ENCODE measurements around the gene FNIP2.
"Not testable (repeated sequence)": the region's sequence is repeated elsewhere in the genome, so short reads cannot be mapped to it uniquely, and the experiment has no call there.

FNIP2 gene

DNA sequence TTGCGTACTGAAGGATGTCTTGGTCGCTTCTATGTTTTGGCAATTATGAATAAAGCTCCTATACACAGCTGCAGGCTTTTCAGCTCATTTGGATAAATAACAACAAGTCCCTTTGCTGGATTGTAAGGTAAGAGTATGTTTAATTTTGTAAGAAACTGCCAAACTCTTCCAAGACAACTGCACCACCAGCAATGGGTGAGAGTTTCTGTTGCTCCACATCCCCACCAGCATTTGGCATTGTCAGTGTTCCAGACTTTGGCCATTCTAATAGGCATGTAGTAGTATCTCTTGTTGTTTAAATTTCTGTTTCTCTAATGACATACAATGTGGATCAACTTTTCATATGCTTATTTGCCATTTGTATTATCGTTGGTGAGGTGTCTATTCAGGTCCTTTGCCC is 44.3 kb downstream of the FNIP2 start:
- no peak for DNase-seq (ENCODE audit: low read depth in 2 of 2, low spot score in 1 of 2)

DNA sequence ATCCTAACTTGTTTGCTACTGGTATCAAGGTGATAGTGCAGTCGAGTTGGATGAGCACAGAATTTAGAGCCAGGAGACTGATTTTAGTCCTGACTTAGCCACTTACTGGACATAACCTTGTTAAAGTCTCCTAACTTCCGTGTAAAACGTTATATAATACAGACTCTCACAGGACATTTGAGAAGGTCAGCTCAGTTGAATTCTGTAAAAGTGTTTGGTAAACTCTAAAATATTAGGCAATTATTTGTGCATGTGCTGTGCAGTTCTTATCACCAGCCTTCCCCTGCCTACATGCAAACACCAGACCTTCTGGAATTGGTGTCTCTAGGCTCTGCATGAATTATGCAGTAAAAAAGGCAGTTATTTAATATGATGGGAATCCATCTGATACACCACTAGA is 45.4 kb downstream of the FNIP2 start:
- DNase-seq (ENCODE audit: low read depth in 2 of 2, low spot score in 1 of 2) = no peak

DNA sequence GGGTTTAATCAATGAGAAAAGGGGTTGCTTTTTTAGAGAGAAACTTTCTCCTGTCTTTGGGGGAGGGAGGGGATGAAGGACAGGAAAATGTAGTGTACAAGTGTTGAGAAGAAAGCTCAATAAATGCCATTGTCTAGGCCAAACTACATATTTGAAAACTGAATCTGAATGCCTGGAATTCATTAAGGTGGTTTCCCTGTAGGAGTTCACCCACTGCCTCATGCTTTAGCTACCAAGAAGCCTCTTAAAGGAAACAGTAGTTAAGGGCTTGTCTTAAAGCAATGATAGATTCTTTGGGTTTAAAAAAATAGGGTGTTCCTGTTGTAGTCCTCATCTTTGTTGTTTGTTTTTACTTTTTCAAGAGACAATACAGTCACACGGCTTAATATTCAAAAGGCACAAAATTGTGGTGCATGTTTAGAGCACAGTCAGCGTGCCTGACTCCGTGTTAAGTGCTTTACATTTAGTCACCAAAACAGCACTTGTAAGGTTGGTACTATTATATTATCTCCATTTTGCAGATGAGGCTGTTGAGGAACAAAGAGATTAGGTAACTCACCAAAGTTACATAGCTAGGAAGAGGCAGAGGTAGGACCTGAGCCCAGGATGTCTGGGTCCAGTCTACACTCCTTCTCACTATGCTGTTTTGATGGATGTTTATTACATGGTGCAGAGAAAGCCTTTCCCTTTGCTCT is 46.0 kb downstream of the FNIP2 start:
- DNase-seq (ENCODE audit: low read depth in 2 of 2, low spot score in 1 of 2) = no peak

DNA sequence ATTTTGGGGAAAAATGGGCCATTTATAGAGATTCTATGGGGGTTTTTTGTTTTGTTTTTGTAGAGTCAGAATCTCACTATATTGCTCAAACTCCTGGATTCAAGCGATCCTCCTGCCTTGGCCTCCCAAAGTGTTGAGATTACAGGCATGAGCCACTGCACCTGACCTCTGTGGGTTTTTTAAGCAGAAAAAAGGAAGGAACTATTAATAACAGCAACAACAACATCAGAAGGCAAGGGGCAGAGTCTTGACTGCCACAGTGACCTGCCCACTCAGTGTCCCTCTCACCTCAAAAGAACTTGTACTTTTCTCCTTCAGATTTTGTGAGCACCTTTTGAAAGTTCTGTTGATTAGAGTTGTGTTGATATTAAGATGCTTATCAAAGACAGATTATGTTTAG is 48.1 kb downstream of the FNIP2 start:
- DNase-seq (ENCODE audit: low read depth in 2 of 2, low spot score in 1 of 2) = no peak

DNA sequence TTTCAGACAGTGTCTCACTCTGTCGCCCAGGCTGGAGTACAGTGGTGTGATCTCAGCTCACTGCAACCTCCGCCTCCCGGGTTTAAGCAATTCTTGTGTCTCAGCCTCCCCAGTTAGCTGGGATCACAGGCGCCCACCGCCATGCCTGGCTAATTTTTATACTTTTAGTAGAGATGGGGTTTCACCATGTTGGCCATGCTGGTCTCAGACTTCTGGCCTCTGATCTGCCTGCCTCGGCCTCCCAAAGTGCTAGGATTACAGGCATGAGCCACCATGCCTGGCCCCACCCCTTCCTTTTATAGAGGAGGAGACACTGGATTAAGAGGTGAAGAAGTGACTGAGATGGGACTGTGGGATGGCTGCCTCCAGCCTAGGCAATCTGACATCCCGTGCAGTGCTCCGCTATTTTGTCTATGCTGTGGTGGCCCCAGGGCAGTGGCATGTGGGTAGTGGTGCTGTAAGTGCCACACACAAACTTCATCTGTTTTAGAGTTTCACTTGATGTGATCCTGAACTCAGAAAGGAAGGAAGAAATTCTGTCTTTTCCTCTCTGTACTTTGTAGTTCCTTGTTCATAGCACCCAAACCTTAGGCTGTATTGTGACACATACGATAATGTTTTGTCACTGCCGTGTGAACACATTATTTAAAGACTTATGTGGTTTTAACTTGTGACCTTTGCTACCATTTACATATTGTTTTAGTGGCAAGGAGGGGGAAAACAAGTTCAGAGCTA is 48.9 kb downstream of the FNIP2 start:
- no peak for DNase-seq (ENCODE audit: low read depth in 2 of 2, low spot score in 1 of 2)

DNA sequence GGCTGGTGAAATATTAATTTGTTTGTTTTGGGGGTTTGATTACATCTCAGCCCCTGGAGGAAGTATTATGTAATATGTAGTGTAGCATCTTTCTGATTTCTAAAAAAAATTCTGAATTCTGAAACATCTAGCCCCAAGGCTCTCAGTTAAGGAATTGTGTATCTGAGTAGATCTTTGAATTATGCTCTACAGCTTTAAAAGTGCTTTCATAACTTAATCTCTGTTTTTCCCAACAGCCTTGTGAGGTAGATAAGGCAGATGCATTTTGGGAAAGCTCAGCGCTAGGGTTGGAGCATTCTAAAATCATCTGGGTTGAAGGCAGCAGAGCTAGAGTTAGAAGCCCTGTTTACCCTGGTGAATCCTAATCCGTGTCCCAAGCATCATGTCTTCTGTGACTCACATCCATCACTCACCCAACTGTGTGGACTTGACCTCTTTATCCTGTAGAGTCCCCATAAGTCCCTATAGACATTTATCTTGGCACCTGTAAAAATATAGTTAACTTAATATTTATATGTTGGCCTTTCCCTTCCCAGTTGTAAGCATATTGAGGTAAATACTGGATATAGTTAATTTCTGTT is 49.8 kb downstream of the FNIP2 start:
- no peak for DNase-seq (ENCODE audit: low read depth in 2 of 2, low spot score in 1 of 2)

DNA sequence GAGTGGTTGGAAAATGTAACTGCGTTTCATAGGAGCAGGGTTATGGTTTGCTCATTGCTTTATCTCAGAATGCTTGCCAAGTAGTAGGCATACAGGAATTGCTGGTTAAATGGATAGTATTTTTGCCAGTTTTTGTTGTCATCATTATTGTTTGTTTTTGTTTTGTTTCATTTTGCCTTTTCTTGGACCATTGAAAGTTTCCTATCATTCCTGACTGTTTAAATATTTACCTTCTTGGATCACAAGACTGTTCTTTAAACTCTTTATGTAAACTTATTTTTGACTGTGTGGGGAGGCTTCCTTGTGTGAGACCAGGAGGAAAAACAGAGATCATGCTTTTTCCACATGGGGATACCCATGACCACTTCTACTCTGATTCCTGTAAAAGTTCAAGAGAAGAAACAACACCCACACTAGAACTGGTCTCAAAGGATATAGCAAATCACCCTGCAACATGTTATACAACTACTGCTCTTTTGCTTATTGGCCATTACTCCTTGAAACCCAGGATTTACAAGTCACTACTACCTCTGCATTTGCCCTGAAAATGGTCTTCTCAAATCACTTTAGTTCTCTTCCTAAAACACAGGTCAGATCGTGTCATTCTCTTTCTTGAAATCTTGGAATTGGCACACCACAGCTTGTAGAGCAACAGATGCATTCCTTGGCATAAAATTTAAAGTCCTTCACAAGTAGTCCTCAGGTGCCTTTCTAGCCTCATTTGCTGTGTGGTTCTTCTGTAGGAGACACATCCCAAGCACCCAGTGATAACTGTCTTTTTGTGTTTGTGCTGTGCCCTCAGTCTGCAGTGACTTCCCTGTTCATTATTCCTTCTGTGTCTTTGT is 51.3 kb downstream of the FNIP2 start:
- DNase-seq (ENCODE audit: low read depth in 2 of 2, low spot score in 1 of 2) = no peak

DNA sequence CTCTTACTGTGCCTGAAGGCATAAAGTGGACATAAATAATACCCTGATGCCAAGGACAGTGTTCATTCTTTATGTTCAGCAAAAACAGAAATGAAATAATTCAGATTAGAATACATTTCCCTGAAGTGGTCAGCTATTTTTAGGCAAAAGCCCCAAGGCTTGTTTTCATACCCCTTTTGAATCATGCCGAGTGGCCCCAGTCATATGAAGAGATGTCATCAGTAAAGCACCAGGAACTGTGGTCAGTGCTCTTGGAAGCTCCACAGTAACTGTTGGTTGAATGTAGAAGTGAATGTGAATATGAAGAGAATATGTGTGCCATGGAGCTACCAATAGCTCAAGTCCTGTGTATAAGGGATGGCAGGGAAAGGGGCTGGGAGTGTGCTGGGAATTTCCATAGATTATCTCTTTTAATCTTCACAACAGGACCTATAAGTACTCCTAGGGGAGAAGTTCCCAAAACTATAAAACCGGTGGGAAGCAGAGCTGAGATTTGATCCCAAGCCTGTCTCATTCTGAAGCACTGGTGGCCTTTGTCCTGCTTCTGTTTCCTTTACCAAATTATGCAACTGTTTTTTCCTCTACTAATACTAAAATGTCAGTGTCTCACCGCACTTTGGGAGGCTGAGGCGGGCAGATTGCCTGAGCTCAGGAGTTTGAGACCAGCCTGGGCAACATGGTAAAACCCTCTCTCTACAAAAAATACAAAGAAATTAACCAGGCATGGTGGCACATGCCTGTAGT is 52.6 kb downstream of the FNIP2 start:
- no peak for DNase-seq (ENCODE audit: low read depth in 2 of 2, low spot score in 1 of 2)

DNA sequence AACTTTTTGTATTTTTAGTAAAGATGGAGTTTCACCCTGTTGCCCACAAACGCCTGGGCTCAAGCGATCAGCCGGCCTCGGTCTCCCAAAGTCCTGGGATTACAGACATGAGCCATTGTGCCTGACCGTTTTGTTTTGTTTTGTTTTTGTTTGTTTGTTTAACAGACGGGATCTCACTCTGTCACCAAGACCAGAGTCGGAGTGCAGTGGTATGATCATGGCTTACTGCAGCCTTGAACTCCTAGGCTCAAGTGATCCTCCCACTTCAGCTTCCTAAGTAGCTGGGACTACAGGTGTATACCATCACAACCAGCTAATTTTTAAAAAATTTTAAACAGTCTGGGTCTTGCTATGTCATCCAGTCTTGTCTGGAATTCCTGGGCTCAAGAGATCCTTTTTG is 53.5 kb downstream of the FNIP2 start:
- no peak for DNase-seq (ENCODE audit: low read depth in 2 of 2, low spot score in 1 of 2)

DNA sequence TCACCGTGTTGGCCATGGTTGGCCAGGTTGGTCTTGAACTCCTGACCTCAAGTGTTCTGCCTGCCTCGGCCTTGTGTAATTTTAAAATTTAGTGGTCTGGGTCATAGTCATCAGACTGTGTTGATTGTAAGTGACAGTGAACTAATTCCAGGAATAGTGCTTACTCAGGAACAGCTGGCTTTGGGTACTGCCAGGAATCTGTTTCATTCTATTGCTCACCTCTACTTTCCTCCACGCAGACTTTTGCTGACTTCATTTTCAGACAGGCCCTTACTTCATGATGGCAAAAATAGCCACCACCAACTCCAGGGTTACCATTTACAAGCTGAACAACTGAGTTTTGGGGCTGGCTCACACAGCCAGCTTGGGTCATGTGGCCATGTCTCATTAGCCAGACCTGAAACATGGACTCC is 54.6 kb downstream of the FNIP2 start:
- no peak for DNase-seq (ENCODE audit: low read depth in 2 of 2, low spot score in 1 of 2)

DNA sequence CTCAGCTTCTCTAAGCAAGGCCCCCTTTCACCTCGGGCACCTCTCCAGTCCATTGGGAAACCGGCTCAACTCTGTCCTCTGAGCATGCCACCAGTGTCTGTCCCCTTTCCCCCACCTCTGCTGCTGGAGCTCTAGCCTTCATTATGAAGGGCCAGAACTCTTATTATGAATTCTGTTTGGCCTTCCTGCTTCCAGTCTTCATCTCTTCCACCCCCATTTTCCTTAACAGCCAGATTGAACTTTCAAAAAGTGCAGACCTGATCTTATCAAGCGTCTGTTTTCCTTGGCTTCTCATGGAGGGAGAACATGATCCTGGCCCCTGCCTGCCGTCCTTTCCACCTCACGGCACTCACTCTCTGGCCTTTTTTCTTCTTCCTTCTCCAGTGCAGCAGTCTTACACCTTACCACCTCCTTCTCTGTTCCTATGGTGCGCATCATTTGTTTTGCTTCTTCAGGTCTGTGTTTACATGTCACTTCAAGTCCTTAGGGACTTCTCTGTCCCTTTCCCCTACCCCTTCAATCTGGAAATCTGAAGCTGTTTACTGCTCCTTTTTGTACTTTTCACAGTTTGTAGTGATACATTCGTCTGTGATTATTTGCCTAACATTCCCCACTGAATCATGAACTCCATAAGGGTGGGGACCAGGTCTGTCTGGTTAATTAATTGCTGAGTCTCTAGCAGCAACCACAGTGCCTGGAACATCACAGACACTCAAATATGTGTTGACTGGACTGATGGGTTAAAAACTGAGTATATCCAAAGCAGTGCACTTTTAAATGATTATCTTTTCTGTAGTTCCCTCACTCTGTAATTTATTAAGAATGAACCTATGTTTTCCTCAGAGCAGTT is 55.8 kb downstream of the FNIP2 start:
- no peak for DNase-seq (ENCODE audit: low read depth in 2 of 2, low spot score in 1 of 2)

DNA sequence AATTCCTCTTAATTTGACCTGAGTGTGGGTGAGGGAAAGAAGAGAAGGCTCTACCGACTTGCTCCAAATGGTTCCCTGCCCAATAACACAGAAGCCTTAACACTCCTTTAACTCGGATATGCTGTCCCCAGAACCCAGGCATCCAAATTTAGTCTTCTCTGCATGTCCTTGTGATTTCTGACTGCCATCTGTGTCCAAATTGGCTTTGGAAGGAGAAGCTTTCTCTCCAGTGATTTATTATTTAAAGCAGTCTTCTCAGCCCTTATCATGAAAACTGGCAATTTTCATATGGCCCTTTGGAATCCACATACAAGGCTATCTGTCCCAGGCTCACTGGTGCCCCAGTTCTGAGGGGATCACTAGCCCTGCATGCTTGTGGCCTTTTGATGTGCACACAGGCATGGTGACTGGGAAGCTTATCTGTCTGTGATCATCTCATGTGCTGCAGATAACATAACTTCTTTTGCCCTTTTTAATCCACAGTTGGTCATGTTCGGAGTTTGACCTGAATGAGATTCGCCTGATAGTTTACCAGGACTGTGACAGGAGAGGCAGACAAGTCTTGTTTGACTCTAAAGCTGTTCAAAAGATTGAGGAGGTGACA is 56.7 kb downstream of the FNIP2 start:
- DNase-seq (ENCODE audit: low read depth in 2 of 2, low spot score in 1 of 2) = no peak

DNA sequence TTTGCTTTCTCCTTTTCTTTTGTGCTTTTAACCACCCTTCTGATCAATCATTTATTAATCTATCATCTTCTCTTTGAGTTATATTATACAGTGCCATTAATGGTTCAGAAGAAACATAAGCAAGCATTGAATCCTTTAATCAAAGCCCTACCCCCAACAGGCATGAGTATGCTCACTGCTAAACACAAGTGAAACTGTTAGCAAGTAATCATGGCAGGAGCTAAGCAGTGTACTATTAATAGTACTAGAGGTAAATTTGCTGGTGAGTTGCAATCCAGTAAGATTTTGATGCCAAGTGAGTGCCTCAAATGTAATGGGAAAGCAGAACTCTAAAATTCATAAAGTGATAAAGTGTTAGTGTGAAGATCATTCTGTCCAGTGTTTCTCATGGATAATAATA is 57.2 kb downstream of the FNIP2 start:
- no peak for DNase-seq (ENCODE audit: low read depth in 2 of 2, low spot score in 1 of 2)

DNA sequence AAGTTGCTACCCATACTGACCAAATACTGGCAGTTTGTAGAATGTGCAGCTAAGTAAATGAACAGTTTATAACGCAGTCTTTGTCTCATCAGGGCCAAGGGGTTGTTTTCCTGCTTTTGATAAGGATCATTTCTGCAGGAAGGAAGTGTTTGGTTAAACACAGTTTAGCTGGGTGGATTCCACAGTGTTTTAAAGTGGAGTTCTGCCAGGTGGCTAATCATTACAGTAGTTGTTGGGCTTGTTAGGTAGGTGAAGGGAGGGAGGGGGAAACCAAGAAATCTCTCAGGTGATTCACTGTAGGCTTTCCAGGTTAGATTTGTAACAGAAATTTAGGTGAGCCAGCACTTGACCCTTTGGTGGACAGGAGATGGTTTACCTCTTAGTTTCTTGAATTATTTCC is 58.1 kb downstream of the FNIP2 start:
- DNase-seq (ENCODE audit: low read depth in 2 of 2, low spot score in 1 of 2) = no peak

DNA sequence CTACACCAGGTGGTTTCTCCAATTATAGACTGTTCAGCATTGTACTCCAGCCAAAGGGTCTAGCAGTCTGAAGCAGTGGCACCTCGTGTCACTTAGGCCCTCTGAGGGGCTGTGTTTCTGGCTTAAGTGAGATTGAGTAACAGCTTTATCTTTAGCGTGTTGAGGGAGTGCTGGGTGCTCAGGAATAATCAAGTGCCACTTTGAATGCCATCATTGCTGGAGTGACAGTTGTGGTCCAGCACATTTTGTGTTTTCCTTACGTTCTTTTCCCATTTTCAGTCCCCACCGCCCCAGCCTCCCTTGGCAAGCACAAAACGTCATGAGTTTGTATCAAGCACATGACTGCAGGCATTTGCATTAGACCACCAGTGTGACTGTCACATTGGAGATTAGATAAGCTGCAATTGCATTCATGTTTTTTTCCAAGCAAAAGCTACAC is 58.7 kb downstream of the FNIP2 start:
- DNase-seq (ENCODE audit: low read depth in 2 of 2, low spot score in 1 of 2) = no peak

DNA sequence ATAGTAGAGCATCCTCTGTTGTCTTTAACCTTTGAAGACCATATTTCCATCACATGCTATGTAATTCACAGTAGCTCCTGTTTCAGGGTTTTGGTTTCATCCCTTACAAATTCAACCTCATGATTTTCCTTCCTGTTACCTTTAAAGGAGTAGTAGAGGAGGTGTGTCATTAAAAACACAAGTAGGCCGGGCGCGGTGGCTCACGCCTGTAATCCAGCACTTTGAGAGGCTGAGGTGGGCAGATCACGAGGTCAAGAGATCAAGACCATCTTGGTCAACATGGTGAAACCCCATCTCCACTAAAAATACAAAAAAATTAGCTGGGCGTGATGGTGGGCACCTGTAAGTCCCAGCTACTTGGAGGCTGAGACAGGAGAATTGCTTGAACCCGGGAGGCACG is 59.3 kb downstream of the FNIP2 start:
- DNase-seq (ENCODE audit: low read depth in 2 of 2, low spot score in 1 of 2) = not testable (repeated sequence)

DNA sequence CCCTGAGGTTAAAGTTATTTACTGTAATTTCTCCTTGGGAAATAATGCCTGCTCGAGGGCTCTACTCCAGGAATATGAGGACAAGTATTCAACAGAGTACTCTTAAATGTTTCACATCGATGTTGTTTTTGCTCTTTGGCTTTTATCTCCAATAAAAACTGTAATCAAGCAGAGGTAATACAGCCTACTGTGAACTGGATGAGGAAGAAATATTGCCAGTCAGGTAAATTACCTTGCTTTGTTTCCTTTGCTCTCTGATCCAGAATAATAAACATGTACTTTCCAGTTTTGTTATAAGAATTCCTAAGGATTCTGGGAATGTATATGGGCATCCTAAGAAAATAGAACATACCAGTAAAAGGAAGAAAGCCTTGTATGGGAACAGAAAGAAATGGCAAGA is 60.4 kb downstream of the FNIP2 start:
- DNase-seq (ENCODE audit: low read depth in 2 of 2, low spot score in 1 of 2) = no peak

DNA sequence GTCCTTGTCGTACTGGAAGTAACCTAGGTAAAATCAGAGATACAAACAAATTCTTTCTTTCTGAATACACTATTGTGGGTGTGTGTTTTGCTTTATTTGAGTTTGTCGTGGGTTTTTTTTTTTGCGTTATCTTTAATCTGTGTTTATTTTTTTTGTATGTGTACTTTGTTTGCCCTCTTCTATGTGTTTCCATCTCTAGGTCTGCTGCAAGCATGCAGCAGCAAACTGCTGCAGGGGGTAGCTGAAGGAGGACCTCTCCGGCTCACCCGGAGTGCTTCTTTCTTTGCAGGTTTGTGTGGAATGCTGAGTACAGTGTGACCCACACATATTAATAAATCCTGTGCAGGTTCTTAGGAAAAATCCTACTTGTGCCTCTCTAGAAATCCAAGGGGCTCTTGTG is 64.8 kb downstream of the FNIP2 start:
- no peak for DNase-seq (ENCODE audit: low read depth in 2 of 2, low spot score in 1 of 2)

DNA sequence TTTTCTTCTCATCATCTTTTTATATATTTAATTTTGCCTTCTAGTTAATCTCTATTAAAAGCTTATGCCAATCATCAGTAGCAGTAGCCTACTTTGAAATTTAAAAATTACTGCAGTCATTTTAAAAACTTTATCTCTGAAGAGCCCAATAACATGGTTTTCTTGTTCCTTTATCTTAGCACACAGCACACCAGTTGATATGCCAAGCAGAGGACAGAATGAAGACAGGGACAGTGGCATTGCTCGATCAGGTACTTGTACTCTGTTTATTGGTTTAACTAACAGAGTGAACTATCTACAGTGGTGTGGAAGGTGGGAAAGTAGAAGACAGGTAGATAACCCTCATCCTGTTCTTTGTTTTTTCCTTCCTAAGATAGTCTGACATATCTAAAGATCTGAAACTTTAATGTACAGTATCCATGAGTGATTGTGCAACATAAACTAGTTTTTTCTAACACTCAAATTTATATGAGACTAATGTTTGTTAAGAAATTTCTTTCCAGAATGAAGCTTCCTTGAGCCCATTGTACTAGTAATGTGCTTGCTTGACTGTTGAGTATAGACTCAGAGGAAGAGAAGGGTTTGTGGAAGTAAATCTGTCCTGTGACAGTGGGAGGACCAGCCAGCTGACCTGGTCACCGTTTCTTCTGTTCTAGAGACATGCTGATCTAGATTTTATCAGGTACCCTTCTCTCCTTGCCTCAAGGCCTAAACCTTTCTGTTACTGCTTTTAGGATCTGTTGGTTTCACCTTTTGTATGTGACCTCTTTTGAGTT is 66.6 kb downstream of the FNIP2 start:
- DNase-seq (ENCODE audit: low read depth in 2 of 2, low spot score in 1 of 2) = no peak

All from stimulated activated CD8-positive, alpha-beta memory T cell treated with anti-CD3 and anti-CD28 coated beads, Interleukin-4, amount 100 ng/mL, for 1 hour (primary cell).